G401.6 (cell line): ENCODE results near the gene ADSL.

Source experiments
- FAIRE-seq: peaks from 2 replicates; lab custom pipeline; 2012; peaks lifted over from hg19 to GRCh38; lab: Jason Lieb, UNC

ADSL gene

GRCh38 chr22:40328546-40329456, 17.5 kb upstream of the ADSL start:
- no peak for FAIRE-seq

GRCh38 chr22:40329466-40329865, 16.8 kb upstream of the ADSL start:
- FAIRE-seq = no peak

GRCh38 chr22:40330086-40330485, 16.2 kb upstream of the ADSL start:
- FAIRE-seq = no peak

GRCh38 chr22:40330615-40331014, 15.7 kb upstream of the ADSL start:
- FAIRE-seq = no peak

- FAIRE-seq = no peak
Observed at GRCh38 chr22:40331706-40332105, 14.6 kb upstream of the ADSL start.

- no peak for FAIRE-seq
Observed at GRCh38 chr22:40332319-40332781, 13.9 kb upstream of the ADSL start.

GRCh38 chr22:40334060-40334459, 12.2 kb upstream of the ADSL start:
- no peak for FAIRE-seq

GRCh38 chr22:40334899-40335298, 11.4 kb upstream of the ADSL start:
- FAIRE-seq = no peak

- peak; percentile 70 for FAIRE-seq
Observed at GRCh38 chr22:40335358-40335757, 10.9 kb upstream of the ADSL start.

- no peak for FAIRE-seq
Observed at GRCh38 chr22:40340044-40340443, 6.3 kb upstream of the ADSL start.

GRCh38 chr22:40341604-40342003, 4.7 kb upstream of the ADSL start:
- FAIRE-seq = no peak

GRCh38 chr22:40342521-40342920, 3.8 kb upstream of the ADSL start:
- FAIRE-seq = no peak

- no peak for FAIRE-seq
Observed at GRCh38 chr22:40345271-40345670, 1.0 kb upstream of the ADSL start.

GRCh38 chr22:40345815-40346184, 500 bp upstream of the ADSL start:
- no peak for FAIRE-seq

GRCh38 chr22:40347300-40347699, 1.0 kb downstream of the ADSL start:
- no peak for FAIRE-seq

GRCh38 chr22:40348025-40348658, 1.8 kb downstream of the ADSL start:
- peak; percentile 37 for FAIRE-seq

- FAIRE-seq = no peak
Observed at GRCh38 chr22:40352763-40353162, 6.5 kb downstream of the ADSL start.

- no peak for FAIRE-seq
Observed at GRCh38 chr22:40361100-40361499, 14.8 kb downstream of the ADSL start.

- FAIRE-seq = no peak
Observed at GRCh38 chr22:40363059-40363458, 16.8 kb downstream of the ADSL start.

GRCh38 chr22:40364431-40364830, 18.1 kb downstream of the ADSL start:
- FAIRE-seq = no peak

- FAIRE-seq = no peak
Observed at GRCh38 chr22:40366068-40366467, 19.8 kb downstream of the ADSL start.

- no peak for FAIRE-seq
Observed at GRCh38 chr22:40367342-40367741, 21.0 kb downstream of the ADSL start.

GRCh38 chr22:40368016-40368415, 21.7 kb downstream of the ADSL start:
- no peak for FAIRE-seq

- no peak for FAIRE-seq
Observed at GRCh38 chr22:40368836-40369235, 22.5 kb downstream of the ADSL start.
